Measurements from ENCODE around the gene SZT2.

- TF ChIP-seq CTCF (IDR thresholded peaks at IDR 0.05 in 8 of 11, conservative IDR thresholded peaks at IDR 0.05 in 3 of 11) (no peak), POLR2A (IDR thresholded peaks at IDR 0.05) (no peak), POLR2AphosphoS5 (IDR thresholded peaks at IDR 0.05) (no peak)
Observed at GRCh38 chr1:43463479-43463878, 73.8 kb downstream of the SZT2 start.

Measured in spleen (tissue), 7 donors.